NCI-H1436 treated with DMSO at 0.1 percent for 48 hours (cell line): ENCODE data around the gene GNB1L.

Experiments
- DNase-seq: peaks from one replicate; lab custom pipeline; 2025; lab: John Stamatoyannopoulos, UW

The GNB1L gene

DNA sequence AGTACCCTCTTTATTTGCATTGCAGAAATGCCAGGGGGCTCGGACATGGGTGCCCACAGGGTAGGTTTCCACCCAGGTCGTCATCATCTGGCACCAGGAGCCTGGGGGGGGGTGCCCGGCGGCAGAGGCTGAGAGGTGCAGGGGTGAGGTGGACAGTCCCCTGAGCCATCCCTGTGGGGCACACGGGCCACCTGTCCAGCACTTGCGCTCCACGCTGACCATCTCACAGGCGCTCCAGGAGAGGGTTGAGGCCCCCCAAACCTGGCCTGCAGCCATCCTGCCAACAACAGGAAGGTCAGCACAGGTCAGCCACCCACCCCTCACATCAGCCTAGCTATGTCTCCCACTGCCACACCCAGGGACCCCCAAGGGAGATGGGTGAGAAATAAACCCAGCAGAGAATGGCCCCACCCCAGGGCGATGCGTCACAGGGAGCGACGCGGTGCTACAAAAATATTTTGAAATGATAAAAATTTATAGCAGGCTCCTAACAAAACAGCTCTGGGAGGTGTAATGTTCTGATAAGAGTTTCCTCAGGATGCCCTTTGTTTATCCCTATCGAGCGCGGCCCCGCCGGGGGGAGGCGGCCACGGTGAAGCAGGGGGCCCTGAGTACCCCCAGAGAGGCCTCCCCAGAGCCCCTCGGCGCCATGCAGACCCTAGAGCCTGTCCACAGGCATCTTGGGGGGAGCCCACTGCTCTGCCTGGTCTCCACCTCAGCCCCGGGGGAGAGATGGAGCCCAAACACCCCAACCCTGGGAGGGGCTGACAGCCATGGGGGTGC lies 21.0 kb upstream of the GNB1L start:
- no peak for DNase-seq

DNA sequence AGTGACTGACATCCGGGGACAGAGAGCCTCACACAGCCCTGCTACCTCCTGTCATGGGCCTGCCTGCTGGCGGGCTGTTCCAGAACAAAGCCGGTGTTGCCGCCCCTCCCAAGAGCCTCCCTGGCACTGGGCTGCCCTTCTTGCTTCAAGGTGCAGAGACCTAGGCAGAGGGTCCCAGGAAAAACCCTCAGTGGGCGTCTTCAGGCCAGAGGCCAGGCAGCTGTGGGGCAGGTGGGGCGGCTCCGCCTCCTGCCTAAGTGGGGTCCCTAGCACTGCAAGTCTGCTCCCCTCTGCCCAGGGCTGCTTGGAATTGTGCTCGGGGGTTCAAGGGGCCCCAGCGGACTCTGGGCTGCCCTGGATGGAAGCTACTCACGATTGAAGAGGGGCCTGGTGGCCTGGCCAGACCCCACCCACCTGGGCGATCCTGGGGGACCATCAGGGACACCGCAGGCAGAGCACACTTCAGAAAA lies 20.4 kb upstream of the GNB1L start:
- no peak for DNase-seq

DNA sequence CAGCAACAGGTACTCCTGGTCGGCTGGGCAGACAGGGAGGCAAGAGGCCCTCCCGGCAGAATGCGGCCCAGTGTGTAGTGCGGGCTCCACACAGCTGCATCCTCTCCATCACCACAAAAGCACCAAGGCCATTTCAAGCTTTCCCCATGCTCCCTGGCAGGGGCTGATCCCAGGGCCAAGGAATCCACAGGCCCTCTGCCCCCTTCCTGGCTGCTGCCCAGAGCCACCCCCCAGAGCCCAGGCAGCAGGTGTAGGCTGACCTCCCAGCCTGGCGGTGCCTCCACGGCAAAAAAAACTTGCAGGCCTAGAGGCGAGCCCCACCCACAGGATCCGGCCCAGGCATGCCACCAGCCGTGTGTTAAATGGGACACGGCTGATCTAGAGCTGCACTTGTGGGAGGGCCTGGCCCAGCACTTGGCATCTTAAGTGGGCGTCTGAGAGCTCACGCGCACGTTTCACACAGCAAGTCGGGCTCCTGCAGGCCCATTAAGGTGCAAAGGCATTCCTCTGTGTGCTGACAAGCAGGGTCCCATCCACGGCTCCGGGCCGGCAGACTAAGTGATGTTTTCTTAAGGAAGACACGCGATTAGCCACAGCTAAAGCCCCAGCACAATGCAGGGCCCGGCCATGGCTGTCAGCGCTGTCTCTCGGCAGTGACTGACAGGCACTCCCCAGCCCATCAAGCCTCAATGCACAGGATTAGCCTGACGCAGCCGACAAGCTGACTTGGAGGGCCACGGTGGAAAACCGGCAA lies 19.8 kb upstream of the GNB1L start:
- no peak for DNase-seq

GRCh38 chr22:19873960-19874306 lies 19.3 kb upstream of the GNB1L start:
- DNase-seq = no peak

- no peak for DNase-seq
Measured at GRCh38 chr22:19873138-19873959, 18.7 kb upstream of the GNB1L start.

- no peak for DNase-seq
Measured at GRCh38 chr22:19872779-19873137, 18.1 kb upstream of the GNB1L start.

GRCh38 chr22:19871845-19872778 lies 17.4 kb upstream of the GNB1L start:
- no peak for DNase-seq

DNA sequence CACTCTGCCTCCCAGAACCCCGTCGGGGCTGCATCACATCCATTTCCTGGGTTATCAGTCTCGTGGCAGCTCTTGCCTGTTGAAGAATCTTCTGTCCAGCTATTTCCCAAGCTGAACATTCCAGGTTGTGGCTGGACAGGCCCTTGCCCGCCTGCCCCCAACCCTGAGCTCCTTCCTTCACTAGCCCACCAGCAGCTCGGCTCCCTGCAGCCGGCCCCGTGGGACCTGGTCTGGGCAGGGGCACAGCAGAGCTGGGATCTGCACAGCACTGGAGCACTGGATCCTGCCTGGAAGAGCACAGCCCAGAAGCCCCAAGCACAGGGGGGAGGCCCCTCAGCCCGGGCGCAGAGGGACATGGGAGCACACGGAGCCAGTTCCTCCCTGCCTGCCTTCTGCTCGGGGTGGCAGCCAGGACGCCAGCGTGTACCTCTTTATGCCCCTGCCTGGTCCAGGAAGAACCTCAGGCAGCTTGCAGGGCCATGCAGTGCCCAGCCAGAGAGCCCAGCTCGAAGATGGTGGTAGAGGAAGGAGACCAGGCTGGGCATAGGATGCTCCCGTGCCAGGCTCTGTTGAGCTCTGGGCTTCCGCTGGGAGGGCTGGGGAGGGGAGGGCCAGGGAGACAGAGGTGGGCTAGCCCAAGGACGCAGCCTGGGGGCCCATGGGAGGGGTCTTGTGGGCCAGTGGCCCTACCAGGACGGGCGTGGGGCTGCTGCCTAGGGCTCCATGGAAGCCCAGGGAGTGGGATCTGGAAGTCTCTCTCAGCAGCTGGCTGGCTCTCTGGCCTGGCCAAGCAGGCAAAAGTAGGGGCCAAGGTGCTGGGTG lies 16.6 kb upstream of the GNB1L start:
- no peak for DNase-seq

- DNase-seq = no peak
Measured at GRCh38 chr22:19870153-19871022, 15.7 kb upstream of the GNB1L start.

- DNase-seq = no peak
Measured at GRCh38 chr22:19869497-19870152, 15.0 kb upstream of the GNB1L start.

GRCh38 chr22:19868773-19869471 lies 14.2 kb upstream of the GNB1L start:
- DNase-seq = no peak

GRCh38 chr22:19868333-19868732 lies 13.7 kb upstream of the GNB1L start:
- no peak for DNase-seq

DNA sequence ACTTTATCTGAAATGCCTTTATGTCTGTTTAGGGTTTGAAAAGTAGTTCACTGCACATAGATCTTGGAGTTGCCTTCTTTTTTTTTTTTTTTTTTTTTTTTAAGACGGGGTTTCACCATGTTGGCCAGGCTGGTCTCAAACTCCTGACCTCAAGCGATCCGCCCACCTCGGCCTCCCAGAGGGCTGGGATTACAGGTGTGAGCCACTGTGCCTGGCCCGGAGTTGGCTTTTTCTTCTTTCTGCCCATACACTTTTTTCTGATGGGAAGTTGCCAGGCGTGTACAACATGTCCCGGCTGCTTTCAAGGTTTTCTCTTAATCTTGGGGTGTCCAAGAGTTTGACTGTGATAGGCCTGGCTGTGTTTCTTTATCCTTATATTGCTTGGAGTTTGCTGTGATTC lies 12.9 kb upstream of the GNB1L start:
- no peak for DNase-seq

DNA sequence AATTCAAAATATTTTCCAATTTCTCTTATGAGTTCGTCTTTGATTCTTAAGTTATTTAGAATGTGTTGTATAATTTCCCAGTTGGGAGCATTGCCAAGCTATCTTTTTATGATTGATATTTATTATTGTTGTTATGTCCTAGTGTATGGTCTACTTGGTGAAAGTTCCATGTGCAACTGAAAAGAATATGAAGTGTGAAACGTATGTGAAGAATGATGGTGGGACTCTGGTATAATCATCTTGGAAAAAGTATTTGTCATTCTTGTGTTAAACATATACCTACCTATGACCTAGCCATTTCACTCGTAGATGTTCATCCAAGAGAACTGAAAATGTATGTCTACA lies 12.0 kb upstream of the GNB1L start:
- no peak for DNase-seq

DNA sequence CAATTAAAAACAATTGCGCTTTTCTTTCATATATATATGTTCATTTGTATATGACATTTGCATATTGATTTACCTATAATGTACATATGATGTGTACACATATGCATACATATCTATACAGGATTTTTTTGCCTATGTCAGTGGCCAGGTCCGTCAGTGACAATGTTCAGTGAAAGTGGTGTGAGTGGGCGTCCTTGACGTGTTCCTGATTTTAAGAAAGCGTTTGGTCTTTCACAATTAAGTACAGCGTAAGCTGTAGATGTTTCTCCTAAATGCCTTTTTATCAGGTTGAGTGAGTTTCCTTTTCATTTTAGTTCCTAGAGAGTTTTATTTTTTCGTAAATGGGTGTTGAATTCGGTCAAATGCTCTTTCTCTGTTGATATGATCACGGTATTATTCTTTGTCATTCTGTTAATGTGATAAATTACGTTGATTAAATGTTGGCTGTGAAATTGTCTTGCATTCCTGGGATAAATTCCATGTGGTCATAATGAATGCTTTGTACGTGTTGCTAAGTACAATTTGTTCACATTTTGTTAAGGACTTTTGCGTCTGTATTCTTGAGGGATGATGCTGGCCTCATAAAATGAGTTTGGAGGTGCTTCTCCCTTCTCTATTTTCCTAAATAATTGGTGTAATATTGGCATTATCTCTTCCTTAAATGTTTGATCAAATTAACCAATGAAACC lies 10.6 kb upstream of the GNB1L start:
- DNase-seq = no peak

GRCh38 chr22:19864538-19865106 lies 9.9 kb upstream of the GNB1L start:
- DNase-seq = no peak

DNA sequence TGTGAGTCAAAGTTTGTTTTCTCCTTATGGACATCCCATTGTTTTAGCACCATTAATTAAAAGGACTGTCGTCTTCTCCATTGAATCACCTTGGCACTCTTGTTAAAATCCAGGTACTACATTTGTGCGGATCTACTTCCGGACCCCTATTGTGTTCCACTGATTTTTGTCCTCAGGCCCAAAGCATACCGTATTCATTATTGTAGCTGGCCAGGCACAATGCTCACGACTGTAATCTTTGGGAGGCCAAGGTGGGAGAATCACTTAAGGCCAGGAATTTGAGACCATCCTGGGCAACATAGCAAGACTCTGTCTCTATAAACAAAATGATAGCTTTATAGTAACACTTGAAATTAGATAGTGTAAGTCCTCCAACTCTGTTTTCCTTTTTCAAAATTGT lies 8.9 kb upstream of the GNB1L start:
- DNase-seq = no peak
